ENCODE results near the gene NCBP3. TPM values are rescaled to one million over a fixed set of nuclear protein-coding genes. Genes with fewer than 3 reads are reported as not detected.

NCBP3 gene
- total and polyA plus RNA-seq, 2 donors (not counting 3 experiments of a cell fraction or from before 2014, with no cell fraction given), result 18.2 to 51.1 TPM

Other genes with a start within 250 kb of the NCBP3 start
- gene TRPV1, start 236.8 kb downstream of the NCBP3 start, total RNA-seq, result 1.4 and 2.5 TPM in 2 replicates
- gene TRPV1, start 236.8 kb downstream of the NCBP3 start, polyA plus RNA-seq, result 1.4 and 1.8 TPM in 2 replicates
- gene SHPK, start 210.0 kb downstream of the NCBP3 start, total RNA-seq, result 15.9 and 17.8 TPM in 2 replicates
- 14.7 and 15.4 TPM in 2 replicates for gene SHPK, start 210.0 kb downstream of the NCBP3 start, polyA plus RNA-seq
- gene CTNS, start 209.5 kb downstream of the NCBP3 start, total RNA-seq, result 20.8 and 25.9 TPM in 2 replicates
- 17.9 and 20.5 TPM in 2 replicates for gene CTNS, start 209.5 kb downstream of the NCBP3 start, polyA plus RNA-seq
- gene TAX1BP3, start 177.7 kb downstream of the NCBP3 start, total RNA-seq, result 247 and 254 TPM in 2 replicates
- gene TAX1BP3, start 177.7 kb downstream of the NCBP3 start, polyA plus RNA-seq, result 315 and 359 TPM in 2 replicates
- gene EMC6, start 177.4 kb downstream of the NCBP3 start, total RNA-seq, result 54.0 and 62.2 TPM in 2 replicates
- gene EMC6, start 177.4 kb downstream of the NCBP3 start, polyA plus RNA-seq, result 105 and 148 TPM in 2 replicates
- 0.22 and 0.37 TPM in 2 replicates for gene P2RX5, start 150.1 kb downstream of the NCBP3 start, total RNA-seq
- 0.10 and 0.19 TPM in 2 replicates for gene P2RX5, start 150.1 kb downstream of the NCBP3 start, polyA plus RNA-seq
- 11.8 and 13.2 TPM in 2 replicates for gene HASPIN, start 122.3 kb downstream of the NCBP3 start, total RNA-seq
- 2.7 TPM in 2 replicates for gene HASPIN, start 122.3 kb downstream of the NCBP3 start, polyA plus RNA-seq
- 29.6 and 32.6 TPM in 2 replicates for gene ITGAE, start 45.1 kb downstream of the NCBP3 start, total RNA-seq
- gene ITGAE, start 45.1 kb downstream of the NCBP3 start, polyA plus RNA-seq, result 46.3 and 71.6 TPM in 2 replicates
- gene CAMKK1, start 46.8 kb upstream of the NCBP3 start, total RNA-seq, result 5.7 and 6.1 TPM in 2 replicates
- 4.3 and 4.5 TPM in 2 replicates for gene CAMKK1, start 46.8 kb upstream of the NCBP3 start, polyA plus RNA-seq
- gene P2RX1, start 70.2 kb upstream of the NCBP3 start, total RNA-seq, result not detected in 2 replicates
- gene P2RX1, start 70.2 kb upstream of the NCBP3 start, polyA plus RNA-seq, result 0.05 TPM in 1 of 2 replicates, not detected in the other
- gene ATP2A3, start 118.2 kb upstream of the NCBP3 start, total RNA-seq, result 0.55 and 0.78 TPM in 2 replicates
- gene ATP2A3, start 118.2 kb upstream of the NCBP3 start, polyA plus RNA-seq, result 0.37 TPM in 2 replicates

Measured in endothelial cell of umbilical vein (primary cell).